Neural cell (in vitro differentiated cells): Measurements from ENCODE around the gene TNFAIP8. TPM values are rescaled to one million over a fixed set of nuclear protein-coding genes. Genes with fewer than 3 reads are reported as not detected.

Experiments used
- H2AFZ ChIP-seq: fragments of 200-600, 300-800 bp; sonication (generic), shearing (Covaris generic); 2 replicates; pipeline ENCODE4 v1.6.0; 2014; ENCODE audit warnings: low read depth, mild to moderate bottlenecking, antibody characterized with exemption, low read length, moderate library complexity
- H3F3A ChIP-seq: fragments of 200-600 bp; shearing (Covaris generic); 2 replicates; pipeline ENCODE4 v1.6.1; 2016; ENCODE audit warnings: mild to moderate bottlenecking, moderate library complexity, mixed read lengths, antibody characterized with exemption, low read length; ENCODE audit not compliant: insufficient read depth, poor library complexity, severe bottlenecking
- H3K27ac ChIP-seq: fragments of 200-600, 300-800 bp; sonication (generic), shearing (Covaris generic); 2 replicates; pipeline ENCODE4 v1.5.1; 2014; ENCODE audit warnings: mild to moderate bottlenecking, low read length, moderate library complexity
- H3K27me3 ChIP-seq: fragments of 300-800, 200-600 bp; sonication (generic), shearing (Covaris generic); 2 replicates; pipeline ENCODE4 v1.6.0; 2014; ENCODE audit warnings: mild to moderate bottlenecking, low read depth, low read length, moderate library complexity; ENCODE audit not compliant: insufficient read depth
- H3K36me3 ChIP-seq: fragments of 300-800, 200-600 bp; sonication (generic), shearing (Covaris generic); 2 replicates; pipeline ENCODE4 v1.5.1; 2014; ENCODE audit warnings: mild to moderate bottlenecking, antibody characterized with exemption, low read length, moderate library complexity; ENCODE audit not compliant: insufficient read depth
- H3K4me2 ChIP-seq: fragments of 300-800, 200-600 bp; sonication (generic), shearing (Covaris generic); 2 replicates; pipeline ENCODE4 v1.6.0; 2014; ENCODE audit warnings: mild to moderate bottlenecking, low read length
- H3K4me3 ChIP-seq: fragments of 300-800, 200-600 bp; sonication (generic), shearing (Covaris generic); 2 replicates; pipeline ENCODE4 v1.5.1; 2014; ENCODE audit warnings: mild to moderate bottlenecking, low read length, moderate library complexity
- H3K79me2 ChIP-seq: fragments of 200-600 bp; shearing (Covaris generic); replicated peaks from 2 replicates; pipeline ENCODE4 v1.6.0; 2014; ENCODE audit warnings: mild to moderate bottlenecking, low read length, moderate library complexity; ENCODE audit not compliant: insufficient read depth
- H3K9ac ChIP-seq: fragments of 300-800, 200-600 bp; sonication (generic), shearing (Covaris generic); 2 replicates; pipeline ENCODE4 v1.6.1; 2016; ENCODE audit warnings: mild to moderate bottlenecking, low read length, mixed read lengths
- H3K9me2 ChIP-seq: fragments of 200-600 bp; shearing (Covaris generic); 2 replicates; pipeline ENCODE4 v1.6.1; 2016; ENCODE audit warnings: mild to moderate bottlenecking, low read length, mixed read lengths; ENCODE audit not compliant: insufficient read depth
- H3K9me3 ChIP-seq: fragments of 200-600, 300-800 bp; sonication (generic), shearing (Covaris generic); 2 replicates; pipeline ENCODE4 v1.6.1; 2016; ENCODE audit warnings: mild to moderate bottlenecking, mixed run types, low read length, moderate library complexity, mixed read lengths
- H4K20me1 ChIP-seq: fragments of 200-600 bp; shearing (Covaris generic); 2 replicates; pipeline ENCODE4 v1.6.1; 2016; ENCODE audit warnings: mild to moderate bottlenecking, mixed run types; ENCODE audit not compliant: insufficient read depth
- EP300 ChIP-seq: fragments of 450-650 bp; conservative IDR thresholded peaks from 2 replicates; pipeline ENCODE4 v1.6.1; 2014; ENCODE audit warnings: antibody characterized with exemption, mild to moderate bottlenecking, moderate library complexity; ENCODE audit not compliant: poor library complexity, severe bottlenecking
- EZH2 ChIP-seq: fragments of 200-600, 300-800 bp; shearing (Covaris generic), sonication (generic); IDR thresholded peaks from 2 replicates; pipeline ENCODE4 v1.6.1; 2014; ENCODE audit warnings: antibody characterized with exemption, low read length, borderline replicate concordance, mild to moderate bottlenecking; ENCODE audit not compliant: insufficient read depth, poor library complexity, severe bottlenecking
- MXI1 ChIP-seq: fragments of 450-650 bp; conservative IDR thresholded peaks from 2 replicates; pipeline ENCODE4 v1.6.1; 2014; ENCODE audit warnings: antibody characterized with exemption, mild to moderate bottlenecking; ENCODE audit not compliant: poor library complexity, severe bottlenecking
- POLR2AphosphoS5 ChIP-seq: IDR thresholded peaks from 2 replicates; pipeline ENCODE4 v1.6.1; 2012
- RAD21 ChIP-seq: fragments of 450-650 bp; conservative IDR thresholded peaks from 2 replicates; pipeline ENCODE4 v1.6.1; 2014; ENCODE audit warnings: antibody characterized with exemption, mild to moderate bottlenecking, moderate library complexity
- SMC3 ChIP-seq: fragments of 450-650 bp; conservative IDR thresholded peaks from 2 replicates; pipeline ENCODE4 v1.6.1; 2014; ENCODE audit warnings: antibody characterized with exemption, mild to moderate bottlenecking, moderate library complexity; ENCODE audit not compliant: poor library complexity
- TAF1 ChIP-seq: IDR thresholded peaks from 2 replicates; pipeline ENCODE4 v1.6.1; 2012; ENCODE audit warnings: low read depth
- polyA plus RNA-seq: library from polyadenylated mRNA; depleted of rRNA; stranded (reverse); fragments of >200 nt; gene quantifications from 2 replicates; pipeline ENCODE4 v1.2.3, GENCODE V29; 2014
- TF ChIP-seq, protein P1 (sequence below): fragments of 450-650 bp; IDR thresholded peaks from 2 replicates; pipeline ENCODE4 v1.5.1; 2014; ENCODE audit warnings: antibody characterized with exemption, mild to moderate bottlenecking, moderate library complexity; ENCODE audit not compliant: poor library complexity, severe bottlenecking
- TF ChIP-seq, protein P2 (sequence below): IDR thresholded peaks from 2 replicates; pipeline ENCODE4 v1.6.1; 2012; ENCODE audit warnings: borderline replicate concordance

Gene TNFAIP8
- polyA plus RNA-seq, 1 donor from 2014 or later, result 0.26 TPM

DNA sequence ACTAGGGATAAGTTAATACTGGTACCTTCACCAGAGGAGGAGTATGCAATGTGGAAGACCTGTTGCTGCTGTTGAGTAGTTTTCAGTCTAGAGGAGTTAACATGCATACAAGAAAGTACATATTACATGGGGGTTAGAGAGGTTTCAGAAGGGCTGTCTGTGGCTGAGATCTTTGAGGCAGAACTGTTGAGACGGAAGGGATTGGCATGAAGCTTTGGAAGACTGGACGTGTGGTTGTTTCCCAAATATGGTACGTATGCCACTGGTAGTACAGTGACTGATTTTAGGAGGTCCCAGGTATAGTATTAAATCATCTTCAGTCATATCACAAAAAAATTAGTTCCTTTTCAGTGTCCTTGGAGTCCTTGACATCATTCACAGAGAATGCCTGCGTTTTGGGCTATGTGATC lies 17.6 kb downstream of the TNFAIP8 start:
- Histone ChIP-seq H4K20me1 (no peaks in the 10 kb centered on the region), H3K27me3 (no peaks in the 10 kb centered on the region), H3K4me2 (no peak overlapping the region), H2AFZ (no peak overlapping the region), H3K9ac (no peak overlapping the region), H3K79me2 (no peaks in the 10 kb centered on the region), H3K4me3 (no peak overlapping the region), H3K27ac (no peak overlapping the region), H3K36me3 (no peaks in the 10 kb centered on the region), H3K9me2 (no peaks in the 10 kb centered on the region), H3F3A (no peaks in the 10 kb centered on the region), H3K9me3 (no peaks in the 10 kb centered on the region)
- no peak for TF ChIP-seq TAF1

DNA sequence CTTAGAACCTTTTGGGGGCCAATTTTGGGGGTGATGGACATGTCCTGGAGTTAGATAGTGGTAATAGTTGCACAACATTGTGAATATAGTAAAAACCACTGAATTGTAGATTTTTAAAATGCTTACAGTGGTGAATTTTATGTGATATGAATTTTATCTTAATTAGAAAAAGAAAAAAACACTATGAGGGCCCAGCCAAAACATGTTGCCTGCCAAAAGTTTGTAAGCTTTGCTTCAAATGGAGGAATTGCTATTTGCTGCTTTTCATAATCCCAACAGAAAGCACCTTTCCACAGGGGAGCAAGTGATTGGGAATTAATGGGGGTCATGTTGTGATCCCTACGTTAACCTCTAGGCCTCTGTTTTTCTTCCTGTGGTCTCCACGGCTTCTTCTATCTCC lies 19.1 kb downstream of the TNFAIP8 start:
- Histone ChIP-seq H3K79me2 (no peaks in the 10 kb centered on the region), H3K9me2 (no peaks in the 10 kb centered on the region), H3K9ac (no peak overlapping the region), H3F3A (no peaks in the 10 kb centered on the region), H3K4me3 (no peak overlapping the region), H2AFZ (no peak overlapping the region), H3K9me3 (no peaks in the 10 kb centered on the region), H3K4me2 (no peak overlapping the region), H3K27me3 (no peaks in the 10 kb centered on the region), H4K20me1 (no peaks in the 10 kb centered on the region), H3K36me3 (no peaks in the 10 kb centered on the region), H3K27ac (no peak overlapping the region)
- TF ChIP-seq, protein P1, sequence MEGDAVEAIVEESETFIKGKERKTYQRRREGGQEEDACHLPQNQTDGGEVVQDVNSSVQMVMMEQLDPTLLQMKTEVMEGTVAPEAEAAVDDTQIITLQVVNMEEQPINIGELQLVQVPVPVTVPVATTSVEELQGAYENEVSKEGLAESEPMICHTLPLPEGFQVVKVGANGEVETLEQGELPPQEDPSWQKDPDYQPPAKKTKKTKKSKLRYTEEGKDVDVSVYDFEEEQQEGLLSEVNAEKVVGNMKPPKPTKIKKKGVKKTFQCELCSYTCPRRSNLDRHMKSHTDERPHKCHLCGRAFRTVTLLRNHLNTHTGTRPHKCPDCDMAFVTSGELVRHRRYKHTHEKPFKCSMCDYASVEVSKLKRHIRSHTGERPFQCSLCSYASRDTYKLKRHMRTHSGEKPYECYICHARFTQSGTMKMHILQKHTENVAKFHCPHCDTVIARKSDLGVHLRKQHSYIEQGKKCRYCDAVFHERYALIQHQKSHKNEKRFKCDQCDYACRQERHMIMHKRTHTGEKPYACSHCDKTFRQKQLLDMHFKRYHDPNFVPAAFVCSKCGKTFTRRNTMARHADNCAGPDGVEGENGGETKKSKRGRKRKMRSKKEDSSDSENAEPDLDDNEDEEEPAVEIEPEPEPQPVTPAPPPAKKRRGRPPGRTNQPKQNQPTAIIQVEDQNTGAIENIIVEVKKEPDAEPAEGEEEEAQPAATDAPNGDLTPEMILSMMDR, result no peak

DNA sequence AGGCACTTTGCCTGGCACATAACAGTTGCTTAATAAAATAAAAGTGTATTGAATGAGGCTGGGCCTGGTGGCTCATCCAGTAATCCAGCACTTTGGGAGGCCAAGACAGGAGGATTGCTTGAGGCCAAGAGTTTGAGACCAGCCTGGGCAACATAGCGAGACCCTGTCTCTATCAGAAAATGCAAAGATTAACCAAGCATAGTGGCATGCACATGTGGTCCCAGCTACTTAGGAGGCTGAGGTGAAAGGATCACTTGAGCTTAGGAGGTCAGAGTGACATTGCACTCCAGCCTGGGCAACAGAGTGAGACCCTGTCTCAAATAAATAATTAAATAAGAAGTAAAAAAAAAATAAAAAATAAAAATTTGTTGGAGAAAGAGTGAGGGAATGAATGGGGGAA lies 21.2 kb downstream of the TNFAIP8 start:
- Histone ChIP-seq H3K27me3 (no peaks in the 10 kb centered on the region), H3K9ac (no peak overlapping the region), H3F3A (no peaks in the 10 kb centered on the region), H3K36me3 (no peaks in the 10 kb centered on the region), H4K20me1 (no peaks in the 10 kb centered on the region), H3K9me3 (no peaks in the 10 kb centered on the region), H3K4me2 (no peak overlapping the region), H3K79me2 (no peaks in the 10 kb centered on the region), H3K9me2 (no peaks in the 10 kb centered on the region), H2AFZ (no peak overlapping the region), H3K27ac (no peak overlapping the region), H3K4me3 (no peak overlapping the region)
- TF ChIP-seq MXI1 (no peak), EP300 (no peak), RAD21 (no peak), TAF1 (no peak), EZH2 (no peak), SMC3 (no peak), POLR2AphosphoS5 (no peak)
- TF ChIP-seq, protein P1, result no peak
- TF ChIP-seq, protein P2, sequence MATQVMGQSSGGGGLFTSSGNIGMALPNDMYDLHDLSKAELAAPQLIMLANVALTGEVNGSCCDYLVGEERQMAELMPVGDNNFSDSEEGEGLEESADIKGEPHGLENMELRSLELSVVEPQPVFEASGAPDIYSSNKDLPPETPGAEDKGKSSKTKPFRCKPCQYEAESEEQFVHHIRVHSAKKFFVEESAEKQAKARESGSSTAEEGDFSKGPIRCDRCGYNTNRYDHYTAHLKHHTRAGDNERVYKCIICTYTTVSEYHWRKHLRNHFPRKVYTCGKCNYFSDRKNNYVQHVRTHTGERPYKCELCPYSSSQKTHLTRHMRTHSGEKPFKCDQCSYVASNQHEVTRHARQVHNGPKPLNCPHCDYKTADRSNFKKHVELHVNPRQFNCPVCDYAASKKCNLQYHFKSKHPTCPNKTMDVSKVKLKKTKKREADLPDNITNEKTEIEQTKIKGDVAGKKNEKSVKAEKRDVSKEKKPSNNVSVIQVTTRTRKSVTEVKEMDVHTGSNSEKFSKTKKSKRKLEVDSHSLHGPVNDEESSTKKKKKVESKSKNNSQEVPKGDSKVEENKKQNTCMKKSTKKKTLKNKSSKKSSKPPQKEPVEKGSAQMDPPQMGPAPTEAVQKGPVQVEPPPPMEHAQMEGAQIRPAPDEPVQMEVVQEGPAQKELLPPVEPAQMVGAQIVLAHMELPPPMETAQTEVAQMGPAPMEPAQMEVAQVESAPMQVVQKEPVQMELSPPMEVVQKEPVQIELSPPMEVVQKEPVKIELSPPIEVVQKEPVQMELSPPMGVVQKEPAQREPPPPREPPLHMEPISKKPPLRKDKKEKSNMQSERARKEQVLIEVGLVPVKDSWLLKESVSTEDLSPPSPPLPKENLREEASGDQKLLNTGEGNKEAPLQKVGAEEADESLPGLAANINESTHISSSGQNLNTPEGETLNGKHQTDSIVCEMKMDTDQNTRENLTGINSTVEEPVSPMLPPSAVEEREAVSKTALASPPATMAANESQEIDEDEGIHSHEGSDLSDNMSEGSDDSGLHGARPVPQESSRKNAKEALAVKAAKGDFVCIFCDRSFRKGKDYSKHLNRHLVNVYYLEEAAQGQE, result no peak
